HG02970 (cell line): ENCODE data around the gene ST6GALNAC3.
"Not testable (repeated sequence)": the region's sequence is repeated elsewhere in the genome, so short reads cannot be mapped to it uniquely, and the experiment has no call there.

Source experiments
- ATAC-seq: cut with Tn5 transposase; IDR thresholded peaks from one replicate; pipeline ENCODE4 v1.9.1; 2021; ENCODE audit warnings: mild to moderate bottlenecking, moderate library complexity, moderate number of reproducible peaks; ENCODE audit not compliant: unreplicated experiment, low FRiP score

ST6GALNAC3 gene

DNA sequence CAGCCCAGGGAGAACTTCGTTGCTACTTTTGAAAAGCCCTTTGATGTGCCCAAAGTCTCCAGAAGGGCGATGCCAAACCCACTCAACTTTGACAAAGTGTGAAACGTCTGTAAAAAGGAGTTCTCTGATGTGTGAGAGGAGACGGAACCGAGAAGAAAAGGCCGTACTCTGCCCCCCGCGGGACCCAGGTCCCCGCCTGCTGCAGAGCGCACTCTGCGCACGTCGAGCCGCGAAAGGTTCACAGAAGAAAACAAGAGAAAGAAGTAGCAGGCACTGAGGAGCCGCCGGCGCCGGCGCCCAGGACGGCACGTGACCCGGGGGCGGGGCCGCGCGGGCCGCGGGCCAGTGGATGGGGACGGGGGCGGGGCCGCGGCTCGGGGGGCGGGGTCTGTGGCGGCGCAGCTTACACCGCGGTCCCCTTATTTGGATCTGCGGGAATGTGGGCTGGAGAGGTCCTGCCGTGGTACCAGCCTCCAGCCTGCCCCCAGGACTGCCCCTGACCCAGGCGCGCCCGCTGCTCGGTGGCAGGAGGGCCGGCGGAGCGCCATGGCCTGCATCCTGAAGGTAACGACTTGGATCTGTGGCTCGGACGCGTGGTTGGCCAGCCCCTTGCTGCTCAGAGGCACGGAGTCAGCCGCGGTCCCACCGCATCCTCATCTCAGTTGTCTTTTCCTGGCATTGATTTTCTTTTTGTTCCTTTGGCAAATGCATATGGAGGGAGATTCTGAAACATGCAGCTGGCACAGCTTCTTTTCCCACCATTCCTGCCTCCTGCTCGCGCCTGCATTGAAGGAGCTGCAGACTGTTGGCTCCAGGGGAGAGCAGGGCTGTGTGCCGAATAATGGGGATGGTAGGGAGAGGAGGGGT lies at the start of gene ST6GALNAC3:
TSS of gene ST6GALNAC3 (plus strand) at position 426 of the 867 bp plus-strand sequence.
- ATAC-seq = peak; percentile 81

DNA sequence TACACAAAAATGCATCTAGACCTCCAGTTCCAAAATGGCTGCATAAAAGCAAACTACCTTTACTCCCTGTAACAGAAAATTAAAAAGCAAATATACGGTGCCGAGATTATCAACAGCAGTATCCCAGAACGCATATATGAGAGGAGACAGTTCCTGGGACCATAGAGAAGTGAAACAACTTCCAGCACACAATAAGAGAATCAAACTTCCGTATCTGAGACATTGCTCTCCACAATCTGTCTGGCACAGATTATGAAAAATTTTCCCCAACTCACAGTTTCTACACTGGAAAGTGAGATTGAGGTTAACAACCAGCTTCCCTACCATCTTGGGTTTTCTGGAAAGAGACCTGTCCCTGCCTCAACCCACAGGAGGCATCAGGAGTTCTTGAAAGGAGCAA lies 47.2 kb upstream of the ST6GALNAC3 start:
- no peak for ATAC-seq

- ATAC-seq = no peak
These were observed 45.2 kb upstream of the ST6GALNAC3 start for GRCh38 chr1:76029331-76029730.

GRCh38 chr1:76031496-76031895 lies 43.0 kb upstream of the ST6GALNAC3 start:
- no peak for ATAC-seq

DNA sequence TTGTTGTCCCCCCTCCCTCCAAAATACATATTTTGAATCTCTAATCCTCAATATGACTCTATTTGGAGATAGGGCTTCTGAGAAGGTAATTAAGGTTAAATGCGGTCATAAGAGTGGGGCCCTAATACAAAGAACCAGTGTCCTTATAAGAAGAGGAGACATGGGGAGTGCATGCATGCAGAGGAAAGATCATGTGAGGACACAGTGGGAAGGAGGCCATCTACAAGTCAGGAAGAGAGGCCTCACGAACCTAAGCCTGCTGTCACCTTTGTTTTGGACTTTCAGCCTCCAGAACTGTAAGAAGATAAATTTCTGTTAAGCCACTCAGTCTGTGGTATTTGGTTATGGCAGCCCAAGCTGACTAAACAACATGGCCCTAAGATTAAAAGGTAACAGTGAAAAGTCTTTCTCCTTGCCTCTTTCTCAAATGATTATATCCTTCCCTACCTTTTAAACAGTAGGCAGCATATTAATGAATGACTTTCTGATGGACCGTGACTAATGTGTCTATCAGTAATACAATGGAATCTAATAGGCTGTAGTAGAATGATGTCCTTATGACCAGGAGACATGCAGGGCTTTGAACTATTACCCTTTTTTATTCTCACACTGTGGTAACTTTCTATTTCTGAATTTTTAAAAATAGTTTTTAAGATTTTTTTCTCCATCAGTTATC lies 40.6 kb upstream of the ST6GALNAC3 start:
- no peak for ATAC-seq

DNA sequence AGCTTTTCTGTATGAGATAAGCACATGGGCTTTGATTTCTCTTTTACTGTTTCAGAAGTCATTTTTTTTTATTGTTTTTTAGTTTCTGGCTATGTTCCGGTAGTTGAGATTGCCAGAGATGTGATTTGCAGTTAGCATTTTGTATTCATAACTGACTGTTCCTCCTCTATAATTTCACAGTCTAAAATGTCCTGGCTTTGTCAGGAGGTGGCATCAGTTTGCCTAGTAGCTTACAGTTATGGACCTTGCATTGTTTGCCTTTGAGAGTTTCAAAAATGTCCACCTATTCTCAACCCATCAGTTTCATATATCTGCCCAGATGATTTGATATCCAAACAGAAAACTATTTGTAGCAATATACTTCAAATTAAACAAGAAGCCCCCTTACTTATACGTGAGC lies 39.5 kb upstream of the ST6GALNAC3 start:
- no peak for ATAC-seq

DNA sequence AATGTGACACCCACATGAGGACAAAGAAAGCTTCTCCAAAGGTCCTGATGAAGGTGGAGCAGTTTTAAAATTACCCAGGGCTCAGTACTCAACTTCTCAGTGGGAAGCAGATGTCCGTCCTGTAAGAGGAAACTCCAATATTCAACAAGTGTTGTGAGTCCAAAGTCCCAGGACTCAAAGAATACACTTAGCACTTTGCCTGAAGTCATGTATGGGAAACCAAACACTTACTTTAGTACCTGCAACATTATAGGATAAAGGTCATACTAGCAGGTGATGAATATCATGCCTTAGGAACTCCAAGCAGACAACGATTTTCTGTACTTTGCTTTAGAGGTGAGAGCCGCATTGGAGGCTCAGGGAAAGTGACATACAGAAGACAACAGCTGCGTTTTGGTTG lies 37.2 kb upstream of the ST6GALNAC3 start:
- ATAC-seq = no peak

DNA sequence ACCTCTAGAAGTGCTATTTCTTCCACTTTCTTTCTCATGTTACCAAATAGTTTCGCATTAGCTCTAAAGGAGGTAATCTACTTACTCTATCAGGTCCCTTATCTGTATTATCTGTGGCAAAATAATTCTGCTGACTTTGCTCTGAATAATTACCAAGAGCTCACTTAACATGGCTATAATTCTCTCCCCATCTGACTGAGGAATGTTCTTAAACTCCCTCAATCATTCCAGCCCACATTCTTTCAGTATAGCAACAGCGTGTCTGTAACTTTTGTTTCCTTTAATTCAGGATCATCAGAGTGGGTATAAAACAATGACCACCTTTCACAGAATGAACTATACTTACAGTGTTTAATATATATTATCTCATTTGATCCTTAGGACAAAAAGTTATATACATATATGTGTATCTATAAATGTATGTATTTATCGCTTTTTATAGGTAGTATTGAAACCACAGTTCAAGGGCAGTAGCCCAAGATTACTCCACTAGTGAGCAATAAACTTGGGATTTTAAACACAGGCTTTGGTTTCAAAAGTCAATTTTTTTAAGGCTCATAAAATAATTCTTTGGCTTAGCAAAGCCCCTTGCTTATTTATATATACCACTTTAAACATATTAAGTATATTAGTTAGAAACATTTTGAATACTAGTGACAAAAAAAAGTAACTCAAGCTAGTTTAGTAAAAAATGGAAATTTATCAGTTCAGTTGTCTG lies 36.1 kb upstream of the ST6GALNAC3 start:
- ATAC-seq = no peak

DNA sequence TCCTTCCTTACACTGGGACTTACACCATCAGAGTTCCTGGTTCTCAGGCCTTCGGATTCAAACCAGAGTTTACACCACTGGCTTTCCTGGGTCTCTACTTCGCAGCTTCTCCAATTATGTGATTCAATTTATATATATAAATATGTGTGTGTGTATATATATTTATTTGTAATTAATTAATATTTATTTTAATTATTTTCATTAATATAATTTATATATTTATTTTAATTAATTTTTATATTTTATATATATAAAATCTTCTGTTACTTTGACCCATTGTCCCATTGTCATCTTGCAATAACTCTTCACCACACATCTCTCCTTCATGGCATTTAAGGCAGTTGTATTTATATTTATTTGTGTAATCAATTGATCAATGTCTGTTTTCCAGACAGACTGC lies 28.4 kb upstream of the ST6GALNAC3 start:
- no peak for ATAC-seq

GRCh38 chr1:76048219-76048618 lies 26.3 kb upstream of the ST6GALNAC3 start:
- no peak for ATAC-seq

DNA sequence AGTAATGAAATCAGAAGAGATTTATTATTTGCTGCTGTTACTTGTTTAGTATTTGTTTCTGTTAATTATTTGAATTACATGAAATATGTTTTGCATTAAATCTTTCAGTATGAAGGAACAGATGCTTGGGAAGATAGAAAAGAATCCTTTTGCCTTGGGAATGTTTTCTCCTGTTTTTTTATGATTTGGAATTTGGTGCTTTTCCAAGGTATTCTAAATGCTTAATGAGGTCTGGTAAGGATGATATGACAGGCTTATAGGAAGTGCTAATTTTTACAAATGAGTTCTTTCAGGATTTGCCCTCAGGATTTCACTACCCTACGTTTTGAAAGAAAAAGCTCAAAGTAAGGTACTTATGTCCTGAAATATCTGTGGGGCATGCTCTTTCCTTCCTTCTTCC lies 25.6 kb upstream of the ST6GALNAC3 start:
- ATAC-seq = no peak

- ATAC-seq = no peak
These were observed 25.0 kb upstream of the ST6GALNAC3 start for GRCh38 chr1:76049498-76049897.

- not testable (repeated sequence) for ATAC-seq
These were observed 24.5 kb upstream of the ST6GALNAC3 start for GRCh38 chr1:76050073-76050472.

DNA sequence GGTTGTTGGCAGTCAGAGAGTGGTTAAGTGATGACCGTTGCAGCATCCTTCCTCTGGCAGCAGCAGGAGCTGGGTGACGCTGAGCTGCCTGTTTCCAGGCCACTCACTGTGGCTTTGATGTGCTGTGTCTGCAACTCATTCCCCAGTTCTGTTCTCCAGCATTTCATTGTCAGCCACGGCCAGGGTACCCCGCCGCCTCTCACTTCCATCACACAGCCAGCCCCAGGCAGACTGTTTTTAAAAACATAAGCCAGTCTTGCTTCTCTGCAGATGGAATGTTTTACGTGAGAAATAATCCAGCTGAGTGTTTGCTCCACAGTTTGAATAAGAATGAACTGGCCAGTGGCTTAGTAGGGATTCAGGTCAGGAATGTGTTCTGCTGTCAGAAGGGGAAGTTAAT lies 21.5 kb upstream of the ST6GALNAC3 start:
- ATAC-seq = no peak

DNA sequence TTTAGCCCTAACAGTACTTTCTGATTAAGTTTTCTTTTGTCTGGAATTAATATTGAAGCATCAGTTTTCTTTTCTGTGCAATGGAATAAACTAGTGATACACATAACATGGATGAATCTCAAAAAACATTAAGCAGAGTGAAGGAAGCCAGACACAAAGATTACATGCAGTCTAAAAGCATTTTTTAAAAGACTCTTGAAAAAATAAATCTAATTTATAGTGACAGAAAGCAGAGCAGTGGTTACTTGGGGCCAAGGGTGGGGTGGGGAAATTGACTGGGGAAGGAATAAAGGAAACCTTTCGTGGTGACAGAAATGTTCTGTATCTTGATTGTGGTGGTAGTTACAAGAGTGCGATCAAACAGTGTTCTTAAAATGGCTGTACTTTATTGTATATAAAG lies 20.2 kb upstream of the ST6GALNAC3 start:
- ATAC-seq = no peak

- ATAC-seq = no peak
These were observed 18.6 kb upstream of the ST6GALNAC3 start for GRCh38 chr1:76055987-76056386.

DNA sequence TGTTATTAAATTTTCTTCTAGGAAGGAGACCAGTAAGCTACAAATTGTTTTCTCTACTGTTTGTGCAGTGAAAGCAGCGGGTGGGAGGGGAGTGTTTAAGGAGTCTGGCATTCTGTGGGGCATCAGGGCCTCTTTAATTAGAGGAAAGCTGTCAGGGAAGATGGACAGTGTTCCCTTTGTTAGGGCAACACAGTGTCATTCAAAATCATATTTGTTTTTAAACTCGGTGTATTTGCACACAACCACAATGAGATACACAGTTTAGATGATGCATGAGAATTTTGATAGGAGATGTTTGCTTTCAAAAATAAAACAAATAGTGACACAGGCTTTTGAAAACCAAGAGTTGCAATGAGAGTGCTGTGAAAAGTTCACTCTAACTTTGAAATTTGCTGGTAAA lies 15.1 kb upstream of the ST6GALNAC3 start:
- ATAC-seq = no peak

GRCh38 chr1:76065270-76065669 lies 9.3 kb upstream of the ST6GALNAC3 start:
- ATAC-seq = no peak

- ATAC-seq = no peak
These were observed 8.2 kb upstream of the ST6GALNAC3 start for GRCh38 chr1:76066394-76066793.

GRCh38 chr1:76068542-76068941 lies 6.0 kb upstream of the ST6GALNAC3 start:
- ATAC-seq = no peak

- ATAC-seq = no peak
These were observed 5.5 kb upstream of the ST6GALNAC3 start for GRCh38 chr1:76068953-76069561.
